GM21381 (cell line): ENCODE measurements around the gene ZNF184.

Experiments
- ATAC-seq: cut with Tn5 transposase; IDR thresholded peaks from one replicate; pipeline ENCODE4 v1.9.1; 2021; ENCODE audit warnings: mild to moderate bottlenecking, moderate library complexity; ENCODE audit not compliant: unreplicated experiment

ZNF184 gene

DNA sequence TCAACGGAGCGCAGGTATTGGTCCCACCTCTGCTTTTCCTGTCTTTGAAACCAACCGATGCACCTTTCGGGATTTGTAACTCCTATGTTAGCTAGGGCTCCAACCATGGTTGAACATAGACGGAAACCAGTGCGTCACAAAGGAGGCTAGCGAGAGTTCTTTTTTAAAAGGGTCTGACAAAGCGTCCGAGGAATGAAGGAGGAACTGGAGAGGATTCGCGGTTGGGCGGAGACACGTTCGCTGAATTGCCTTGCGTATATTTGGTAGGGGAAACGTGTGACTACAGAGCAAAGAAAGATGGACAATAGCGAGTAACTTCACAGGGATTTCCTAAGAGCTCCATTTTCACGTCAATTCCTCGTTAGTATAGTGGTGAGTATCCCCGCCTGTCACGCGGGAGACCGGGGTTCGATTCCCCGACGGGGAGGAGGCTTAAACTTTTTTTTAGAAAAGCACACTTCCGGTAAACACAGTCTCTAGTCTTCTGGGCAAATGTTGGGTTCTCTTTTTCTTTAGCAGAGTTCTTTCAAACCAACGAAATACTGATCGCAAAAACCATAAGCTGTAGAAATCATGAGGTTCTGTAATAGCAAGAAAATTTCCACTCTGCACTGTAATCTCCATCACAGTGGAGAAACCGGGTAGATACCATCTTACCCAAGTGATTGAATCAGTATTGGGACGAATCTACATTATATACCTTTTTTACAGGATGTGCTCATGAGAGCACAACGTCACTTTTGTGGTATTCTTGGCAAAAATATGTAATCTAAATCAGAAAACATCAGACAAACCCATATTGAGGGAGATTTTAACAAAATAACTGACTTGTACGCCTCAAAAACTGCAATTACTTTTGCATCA, 6.6 kb upstream of the ZNF184 start:
- ATAC-seq = peak; percentile 58

DNA sequence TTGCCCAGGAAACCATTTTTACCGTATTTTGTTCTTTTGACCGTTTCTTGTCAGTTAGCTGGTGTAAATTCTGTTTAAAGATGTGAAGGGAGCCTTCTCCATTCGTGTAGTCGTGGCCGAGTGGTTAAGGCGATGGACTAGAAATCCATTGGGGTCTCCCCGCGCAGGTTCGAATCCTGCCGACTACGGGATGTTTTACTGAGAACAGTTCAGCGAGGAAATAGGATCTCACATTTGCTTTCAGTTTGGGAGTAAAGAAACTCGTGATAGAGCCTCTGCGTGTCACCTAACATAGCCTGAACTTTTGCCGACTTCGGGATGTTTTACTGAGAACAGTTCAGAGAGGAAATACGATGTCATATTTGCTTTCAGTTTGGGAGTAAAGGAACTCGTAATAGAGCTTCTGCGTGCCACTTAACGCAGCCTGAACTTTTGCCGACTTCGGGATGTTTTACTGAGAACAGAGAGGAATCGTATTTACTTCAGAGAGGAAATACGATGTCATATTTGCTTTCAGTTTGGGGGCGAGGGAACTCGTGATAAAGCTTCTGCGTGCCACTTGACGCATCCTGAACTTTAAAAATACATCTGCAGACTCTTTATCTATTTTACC, 5.9 kb upstream of the ZNF184 start:
- peak; percentile 55 for ATAC-seq

DNA sequence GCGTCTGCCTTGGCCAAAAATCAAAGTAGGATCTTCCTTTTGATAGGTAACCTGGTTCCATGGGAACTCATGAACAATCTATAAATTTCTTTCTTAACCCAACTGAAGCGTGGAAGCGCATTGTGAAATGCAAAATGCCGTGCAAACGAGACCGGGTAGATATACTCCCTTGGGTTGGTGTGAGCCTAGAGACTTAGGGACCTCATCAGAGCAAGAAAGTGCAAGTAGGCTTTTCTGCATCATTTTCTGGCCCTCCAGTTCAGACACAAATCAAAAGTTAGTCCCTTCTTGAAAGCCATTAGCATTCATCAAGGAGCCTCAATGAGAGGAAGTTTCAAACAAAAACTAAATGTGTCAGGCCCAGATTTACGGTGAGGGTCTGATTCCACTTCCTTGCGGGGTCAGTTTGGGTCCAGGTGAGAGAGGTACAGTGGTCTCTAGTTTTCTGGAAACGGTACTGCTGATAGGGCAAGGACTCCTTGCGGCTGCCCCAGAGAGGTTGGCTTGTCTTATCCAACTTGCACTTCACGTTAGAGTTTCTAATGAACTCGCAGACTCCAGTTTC, 5.3 kb upstream of the ZNF184 start:
- peak; percentile 9 for ATAC-seq

DNA sequence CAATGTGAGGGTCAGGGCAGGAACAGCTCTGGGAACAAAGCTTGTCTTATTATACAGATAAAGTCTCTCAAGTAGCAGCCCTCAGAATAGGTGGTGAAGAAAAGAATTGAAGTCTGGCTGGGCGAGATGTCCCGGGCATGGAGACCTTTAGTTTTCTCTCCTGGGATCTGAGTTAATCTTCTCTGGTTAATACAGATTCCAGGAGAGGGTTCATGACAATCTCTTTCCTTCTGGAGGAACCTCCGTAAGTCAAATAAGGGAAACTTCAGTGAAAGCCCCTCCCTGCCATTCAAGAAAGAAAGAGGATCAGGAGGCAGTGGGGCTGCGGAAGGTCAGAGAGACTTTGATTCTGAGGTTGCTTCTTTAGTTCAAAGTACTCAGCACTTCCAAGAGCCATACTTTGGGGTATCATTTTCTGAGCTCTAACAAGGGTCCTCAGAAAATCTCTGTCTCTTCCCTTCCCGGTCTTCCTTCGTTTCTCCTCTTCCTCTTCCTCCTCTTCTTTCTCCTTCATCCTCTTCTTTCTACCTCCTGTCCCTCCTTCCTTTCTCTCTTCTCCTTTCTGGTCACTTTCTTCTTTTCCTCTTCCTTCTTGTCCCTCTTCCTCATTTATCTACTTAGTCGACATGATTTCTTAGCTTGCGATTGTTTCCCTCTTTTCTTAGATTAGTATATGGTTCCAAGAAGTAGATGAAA, 4.6 kb upstream of the ZNF184 start:
- no peak for ATAC-seq

DNA sequence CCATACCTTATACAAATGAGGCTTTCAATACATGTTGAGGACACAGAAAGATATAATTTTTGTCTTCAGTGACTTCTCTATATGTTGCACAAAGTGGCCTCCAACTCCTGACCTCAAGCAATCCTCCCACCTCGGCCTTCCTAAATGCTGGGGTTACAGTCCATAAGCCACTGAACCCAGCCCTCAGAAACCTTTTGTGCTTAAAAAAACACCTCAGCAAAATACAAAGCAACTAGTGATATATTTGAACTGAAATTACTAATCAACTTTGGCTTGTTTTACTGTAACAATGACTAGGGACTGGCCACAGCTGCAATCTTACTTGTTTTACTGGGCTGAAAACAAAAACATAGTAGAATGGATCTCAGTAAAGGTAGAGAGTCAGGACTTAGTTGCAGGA, 3.2 kb upstream of the ZNF184 start:
- ATAC-seq = no peak

DNA sequence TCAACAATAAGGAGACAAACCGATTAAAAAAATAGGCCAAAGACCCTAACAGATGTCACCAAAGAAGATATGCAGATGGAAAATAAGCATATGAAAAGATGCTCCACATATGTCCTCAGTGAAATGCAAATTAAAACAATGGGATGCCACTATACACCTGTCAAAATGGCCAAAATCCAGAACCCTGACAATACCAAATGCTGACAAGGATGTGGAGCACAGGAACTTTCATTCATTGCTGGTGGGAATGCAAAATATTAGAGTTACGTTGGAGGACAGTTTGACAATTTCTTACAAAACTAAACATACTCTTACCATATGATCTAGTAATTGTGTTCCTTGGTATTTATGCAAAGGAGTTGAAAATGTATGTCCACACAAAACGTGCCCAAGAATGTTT, 1.8 kb upstream of the ZNF184 start:
- no peak for ATAC-seq

DNA sequence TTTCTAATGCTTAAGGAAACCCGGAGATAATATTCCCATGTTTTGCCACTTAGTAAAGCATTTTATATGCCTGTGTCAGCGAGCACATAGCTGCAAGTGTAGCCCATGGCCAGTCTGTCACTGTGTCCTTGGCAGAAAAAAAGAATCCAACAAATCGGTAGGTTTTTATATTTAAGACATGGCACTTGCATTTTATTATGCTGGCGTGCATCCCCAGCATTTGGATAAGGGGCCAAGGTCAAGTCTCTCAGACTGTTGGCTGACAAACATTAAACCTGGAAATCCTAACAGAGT, 1.2 kb upstream of the ZNF184 start:
- no peak for ATAC-seq

DNA sequence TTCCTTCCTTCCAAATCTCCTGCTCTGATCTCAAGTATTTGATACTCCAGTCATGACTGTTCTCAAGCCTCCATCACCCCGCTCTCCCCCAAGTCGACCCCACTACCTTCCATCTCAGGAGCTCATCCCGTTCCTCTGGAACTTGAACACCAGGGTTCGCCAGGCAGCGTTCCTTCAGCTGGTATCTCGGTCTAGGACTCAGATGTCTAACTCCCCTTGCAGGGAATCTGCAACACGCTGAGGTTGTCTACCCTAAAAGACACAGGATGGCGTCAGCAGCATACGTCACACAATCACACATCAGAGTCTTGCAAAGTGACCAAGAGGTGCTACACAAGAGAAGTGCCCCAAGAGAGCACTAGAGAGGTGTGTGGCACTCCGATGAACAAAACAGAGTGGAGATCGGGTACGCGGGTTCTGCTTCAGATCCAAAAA, 706 bp downstream of the ZNF184 start:
- ATAC-seq = peak; percentile 28

DNA sequence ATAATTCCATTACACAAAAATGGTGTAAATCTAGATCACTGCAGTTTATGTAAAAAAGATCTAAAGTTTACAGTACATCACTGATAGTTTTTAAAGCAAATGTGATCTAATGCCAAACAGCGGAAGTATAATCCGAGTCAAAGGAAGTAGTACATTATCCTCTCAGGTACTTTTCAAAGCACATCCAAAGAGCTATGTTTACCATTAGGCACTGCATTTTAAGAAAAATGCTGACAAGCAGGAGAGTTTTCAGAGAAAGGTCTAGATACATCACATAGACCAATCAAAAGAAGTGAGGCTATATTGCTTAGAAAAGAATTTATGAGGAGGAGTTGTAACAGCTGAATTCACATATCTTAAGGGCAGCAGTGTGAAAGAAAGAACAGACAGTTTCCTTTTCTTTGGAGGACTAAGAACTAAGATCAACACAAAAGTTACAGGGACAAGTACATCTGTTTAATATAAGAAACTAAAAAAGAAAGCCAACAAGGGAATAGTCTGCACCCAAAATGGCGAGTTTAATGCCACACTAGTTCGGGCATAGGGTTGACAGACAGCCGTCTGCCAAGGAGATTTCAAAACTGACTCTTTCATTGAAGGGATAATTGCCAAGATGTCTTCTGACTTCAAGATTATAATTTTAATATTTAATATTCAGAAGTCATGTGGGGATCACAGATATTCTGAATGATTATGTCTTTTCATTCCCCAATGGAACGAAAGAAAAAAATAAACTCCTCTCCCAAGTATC, 1.4 kb downstream of the ZNF184 start:
- ATAC-seq = no peak

DNA sequence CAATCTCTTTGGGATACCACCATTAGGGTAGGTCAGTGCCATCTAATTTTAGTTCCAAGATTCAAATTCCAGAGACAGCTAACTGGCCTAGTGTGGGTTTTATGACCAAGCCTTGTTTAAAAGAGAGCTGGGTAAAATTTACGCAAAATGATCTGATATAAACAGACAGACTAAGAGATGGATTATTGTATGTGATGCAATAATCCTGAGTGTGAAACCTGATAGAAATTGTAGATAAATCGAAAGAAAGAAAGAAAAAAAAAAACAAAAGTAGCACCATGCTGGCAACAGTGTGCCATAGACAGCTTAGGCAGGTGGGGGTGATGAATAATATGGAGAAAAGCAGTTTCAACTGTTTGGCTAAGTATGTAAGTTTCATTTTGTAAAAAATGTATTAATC, 2.9 kb downstream of the ZNF184 start:
- ATAC-seq = no peak

DNA sequence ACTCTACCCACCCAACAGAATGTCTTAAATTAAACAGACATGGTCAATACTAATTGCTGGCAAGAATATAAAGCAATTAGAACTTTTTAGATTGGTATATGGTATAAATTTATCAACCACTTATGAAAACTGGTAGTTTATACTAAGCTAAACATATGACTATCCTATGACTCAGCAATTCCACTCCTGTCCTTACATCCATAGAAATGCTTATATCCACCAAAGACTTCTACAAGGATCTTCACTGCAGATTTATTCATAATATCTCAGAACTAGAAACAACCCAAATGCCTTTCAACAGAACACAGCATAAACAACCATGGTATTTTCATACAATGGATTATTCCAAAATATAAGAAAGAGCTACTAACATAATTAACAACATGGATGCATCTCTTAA, 4.6 kb downstream of the ZNF184 start:
- ATAC-seq = no peak

DNA sequence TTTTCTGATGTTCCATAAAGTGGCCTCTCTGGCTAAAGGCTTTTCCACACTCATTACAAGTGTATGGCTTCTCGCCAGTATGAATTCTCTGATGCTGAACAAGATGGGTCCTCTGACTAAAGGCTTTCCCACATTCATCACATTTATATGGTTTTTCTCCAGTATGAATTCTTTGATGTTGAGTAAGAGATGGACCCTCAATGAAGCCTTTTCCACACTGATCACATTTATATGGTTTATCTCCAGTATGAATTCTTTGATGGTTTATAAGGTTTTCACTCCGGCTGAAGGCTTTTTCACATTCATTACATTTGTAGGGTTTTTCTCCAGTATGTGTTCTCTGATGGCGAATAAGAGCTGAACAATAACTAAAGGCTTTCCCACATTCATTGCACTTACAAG, 20.4 kb downstream of the ZNF184 start:
- ATAC-seq = no peak

DNA sequence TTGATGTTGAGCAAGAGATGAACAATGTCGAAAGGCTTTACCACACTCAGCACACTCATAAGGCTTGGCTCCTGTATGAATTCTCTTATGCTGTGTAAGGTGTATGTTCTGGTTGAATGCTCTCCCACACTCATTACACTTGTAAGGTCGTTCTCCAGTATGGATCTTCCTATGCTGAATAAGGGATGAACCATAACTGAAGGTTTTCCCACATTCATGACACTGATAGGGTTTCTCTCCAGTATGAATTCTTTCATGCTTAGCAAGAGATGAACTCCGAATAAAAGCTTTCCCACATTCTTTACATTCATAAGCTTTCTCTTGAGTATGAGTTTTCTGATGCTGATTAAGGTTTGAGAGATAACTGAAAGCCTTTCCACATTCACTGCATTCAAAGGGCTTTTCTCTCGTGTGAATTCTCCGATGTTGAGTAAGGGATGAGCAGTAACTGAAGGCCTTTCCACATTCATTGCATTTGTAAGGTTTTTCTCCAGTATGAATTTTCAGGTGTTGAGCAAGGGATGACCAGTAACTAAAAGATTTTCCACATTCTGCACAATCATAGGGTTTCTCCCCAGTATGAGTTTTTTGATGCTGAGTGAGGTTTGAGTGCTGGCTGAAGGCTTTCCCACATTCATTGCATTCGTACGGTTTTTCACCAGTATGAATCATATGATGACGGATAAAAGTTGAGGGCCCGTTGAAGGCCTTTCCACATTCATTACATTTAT, 21.1 kb downstream of the ZNF184 start:
- no peak for ATAC-seq

DNA sequence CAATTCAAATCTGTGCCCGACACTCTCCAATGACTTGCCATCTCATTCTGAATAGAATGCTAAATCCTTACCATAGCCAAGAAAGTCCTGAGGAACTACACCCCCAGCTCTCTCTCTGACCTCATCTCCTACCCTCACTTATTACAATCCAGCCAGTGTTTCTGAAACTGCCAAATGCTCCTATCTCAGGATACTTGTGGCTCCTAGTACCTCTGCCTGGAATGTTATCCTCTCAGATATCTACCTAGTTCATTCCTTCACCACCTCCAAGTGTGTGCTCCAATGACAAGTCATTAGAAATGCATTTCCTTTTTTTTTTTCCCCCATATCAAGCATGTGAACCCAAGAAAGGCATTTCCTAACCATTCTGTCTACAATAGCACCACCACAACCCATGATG, 24.4 kb downstream of the ZNF184 start:
- ATAC-seq = no peak

DNA sequence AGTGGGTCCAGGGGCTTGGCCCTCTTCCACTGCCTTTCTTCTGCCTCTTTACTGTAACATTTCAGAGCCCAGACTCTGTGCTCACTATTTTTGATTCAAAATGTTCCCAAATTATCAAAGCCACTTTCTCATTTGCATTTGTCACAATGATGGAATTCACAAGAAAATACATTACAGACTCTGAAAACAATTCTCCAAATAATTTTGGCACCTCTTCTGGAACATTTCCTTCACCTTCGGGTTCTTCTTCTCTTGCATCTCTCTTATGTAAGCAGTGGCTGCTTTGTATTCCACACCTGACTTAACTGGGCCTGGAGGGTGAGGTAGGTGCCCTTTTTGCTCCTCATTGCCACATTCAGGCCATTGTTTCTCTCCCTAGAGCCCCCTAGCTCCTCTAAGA, 30.0 kb downstream of the ZNF184 start:
- ATAC-seq = no peak

DNA sequence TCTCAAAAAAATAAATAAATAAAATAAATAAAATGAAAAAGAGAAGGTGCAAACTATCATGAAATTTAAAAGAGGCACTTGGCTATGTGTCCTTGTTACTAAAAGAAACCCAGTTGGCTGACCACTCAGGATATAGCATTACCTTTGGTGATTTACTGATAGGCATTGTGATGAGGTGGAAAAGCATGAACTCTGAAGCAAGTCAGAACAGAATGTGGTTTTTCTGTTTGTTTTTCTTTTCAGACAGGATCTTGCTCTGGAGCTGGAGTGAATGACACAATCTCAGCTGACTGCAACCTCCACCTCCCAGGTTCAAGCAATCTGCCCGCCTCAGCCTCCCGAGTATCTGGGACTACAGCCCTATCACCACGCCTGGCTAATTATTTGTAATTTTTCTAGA, 31.9 kb downstream of the ZNF184 start:
- ATAC-seq = no peak

DNA sequence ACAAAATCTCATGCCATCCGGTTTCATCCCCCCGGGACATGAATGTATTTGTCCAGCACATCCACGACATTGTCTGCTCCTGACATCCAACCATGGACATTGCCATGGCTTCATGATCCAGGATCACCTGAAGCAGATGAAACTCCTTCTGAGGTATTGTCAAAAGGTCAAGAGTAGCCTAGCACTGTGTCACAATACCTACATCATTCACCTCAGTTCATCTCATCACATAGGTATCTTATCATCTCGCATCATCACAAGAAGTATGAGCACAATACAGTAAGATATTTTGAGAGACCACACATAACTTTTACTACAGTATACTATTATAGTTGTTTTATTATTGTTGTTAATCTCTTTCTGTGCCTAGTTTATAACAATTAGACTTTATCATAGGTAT, 33.5 kb downstream of the ZNF184 start:
- no peak for ATAC-seq

DNA sequence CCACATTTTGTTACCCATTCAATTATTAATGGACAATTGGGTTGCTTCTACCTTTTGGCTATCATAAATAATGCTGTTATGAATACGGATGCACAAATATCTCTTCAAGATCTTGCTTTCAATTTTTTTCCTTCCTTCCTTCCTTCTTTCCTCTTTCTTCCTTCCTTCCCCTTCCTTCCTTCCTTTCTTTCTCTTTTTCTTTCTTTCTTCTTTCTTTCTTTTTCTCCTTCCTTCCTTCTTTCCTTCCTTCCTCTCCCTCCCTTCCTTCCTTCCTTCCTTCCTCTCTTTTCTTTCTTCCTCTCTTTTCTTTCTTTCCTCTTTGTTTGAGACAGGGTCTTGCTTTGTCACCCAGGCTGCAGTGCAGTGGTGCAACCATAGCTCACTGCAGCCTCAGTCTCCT, 39.2 kb downstream of the ZNF184 start:
- ATAC-seq = no peak

DNA sequence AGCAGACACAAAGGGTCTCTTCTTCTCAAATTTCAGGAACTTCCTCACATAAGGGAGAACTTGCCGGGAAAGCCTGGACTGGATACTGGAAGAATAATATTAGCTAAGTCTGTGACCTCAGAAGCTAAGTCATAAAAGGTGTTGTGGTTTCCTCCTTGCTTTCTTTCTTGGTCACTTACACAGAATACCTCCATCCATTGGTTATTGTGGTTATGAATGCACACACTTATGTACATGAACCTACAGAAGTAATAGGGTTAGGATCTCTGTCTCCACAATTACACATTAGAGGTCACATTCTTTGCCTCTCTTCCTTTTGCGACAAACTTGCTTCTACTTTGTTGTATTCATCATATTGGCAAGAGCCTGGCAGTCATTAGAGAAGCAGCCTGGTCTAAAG, 43.9 kb downstream of the ZNF184 start:
- no peak for ATAC-seq

DNA sequence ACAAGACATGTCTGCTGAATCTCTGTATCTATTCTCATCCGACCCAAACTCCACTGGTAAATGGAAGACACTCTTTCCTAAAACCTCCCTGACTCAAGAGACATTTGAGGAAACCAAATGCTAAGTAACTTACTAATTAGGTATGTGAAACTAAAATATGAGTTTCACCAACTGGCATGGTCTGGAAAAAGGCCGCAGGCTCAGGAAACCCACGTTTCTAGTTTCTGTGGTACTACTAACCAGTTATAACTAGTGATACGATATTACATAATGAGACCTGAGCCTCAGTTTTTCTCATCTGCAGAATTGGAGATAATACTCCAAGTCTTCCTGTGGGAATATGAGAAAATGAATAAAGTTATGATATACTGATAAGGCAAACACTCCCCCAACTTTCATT, 44.4 kb downstream of the ZNF184 start:
- no peak for ATAC-seq
